ENCODE data around the gene SSBP2. TPM values are rescaled to one million over a fixed set of nuclear protein-coding genes. Genes with fewer than 3 reads are reported as not detected.

SSBP2 gene
- total and polyA plus RNA-seq, 2 donors (not counting 3 experiments of a cell fraction or from before 2014, with no cell fraction given) = 9.6 to 11.5 TPM

GRCh38 chr5:81774374-81774773 lies 23.5 kb upstream of the SSBP2 start:
- ChIA-PET POLR2A (no interaction called here), CTCF (no interaction called here)
- dilution Hi-C loops (cut with MboI; ENCODE audit: extremely low pct_ligation_motif_present, low sequenced_read_pairs) = no loop called here
- H3K4me1 ChIP-seq (ENCODE audit: control insufficient read depth, extremely low read depth, insufficient read depth, low read length) = peaks cover 13% of the 10 kb centered on the region
- no peak for DNase-seq (ENCODE audit: low read depth, low spot score)
- no peak overlapping the region for H3K27ac ChIP-seq (ENCODE audit: insufficient read depth, low read depth, low read length)
- no peak overlapping the region for H3K9ac ChIP-seq (replicated peaks; ENCODE audit: extremely low read depth, insufficient read depth, low read length)
- H4K20me1 ChIP-seq (replicated peaks; ENCODE audit: control insufficient read depth, extremely low read depth, insufficient read depth, low read length) = no peaks in the 10 kb centered on the region
- no peaks in the 10 kb centered on the region for H3K79me2 ChIP-seq (ENCODE audit: control insufficient read depth, insufficient read depth, low read length)
- intact Hi-C loops (cut with micrococcal nuclease) = no loop called here
- no peak overlapping the region for H2AFZ ChIP-seq (ENCODE audit: low read depth, low read length)
- H3K9me1 ChIP-seq (replicated peaks; ENCODE audit: control insufficient read depth, extremely low read depth, insufficient read depth, low read length) = no peaks in the 10 kb centered on the region
- no peak for FAIRE-seq
- no TSS peak for BruUV-seq (replicated peaks)
- no peak overlapping the region for H3K4me2 ChIP-seq (ENCODE audit: insufficient read depth, low read length)
- H3K4me3 ChIP-seq (replicated peaks in 1 of 3; ENCODE audit: insufficient read depth in 1 of 3, low read depth in 1 of 3, low read length in 3 of 3) = no peak overlapping the region
- H3K36me3 ChIP-seq (ENCODE audit: control insufficient read depth in 2 of 2, extremely low read depth in 1 of 2, insufficient read depth in 2 of 2, low read length in 2 of 2) = no peaks in the 10 kb centered on the region
- no peaks in the 10 kb centered on the region for H3K27me3 ChIP-seq (ENCODE audit: control insufficient read depth in 2 of 2, insufficient read depth in 2 of 2, low read length in 2 of 2)
- H3K9me3 ChIP-seq (replicated peaks; ENCODE audit: control insufficient read depth, insufficient read depth, low read length) = no peaks in the 10 kb centered on the region
- TF ChIP-seq JUN (IDR thresholded peaks at IDR 0.05; ENCODE audit: borderline replicate concordance, insufficient read depth, insufficient read length, low read depth) (no peak), POLR2AphosphoS5 (IDR thresholded peaks at IDR 0.05; ENCODE audit: insufficient read depth, low read depth, low read length) (no peak), MYC (IDR thresholded peaks at IDR 0.05; ENCODE audit: low read depth, low read length) (no peak)

GRCh38 chr5:81773574-81773973 lies 22.7 kb upstream of the SSBP2 start:
- Histone ChIP-seq H3K4me2 (ENCODE audit: insufficient read depth, low read length) (no peak overlapping the region), H3K4me1 (ENCODE audit: control insufficient read depth, extremely low read depth, insufficient read depth, low read length) (peaks cover 14% of the 10 kb centered on the region), H3K9ac (replicated peaks; ENCODE audit: extremely low read depth, insufficient read depth, low read length) (no peak overlapping the region), H3K27ac (ENCODE audit: insufficient read depth, low read depth, low read length) (no peak overlapping the region), H3K9me1 (replicated peaks; ENCODE audit: control insufficient read depth, extremely low read depth, insufficient read depth, low read length) (no peaks in the 10 kb centered on the region), H3K36me3 (ENCODE audit: control insufficient read depth in 2 of 2, extremely low read depth in 1 of 2, insufficient read depth in 2 of 2, low read length in 2 of 2) (no peaks in the 10 kb centered on the region), H3K27me3 (ENCODE audit: control insufficient read depth in 2 of 2, insufficient read depth in 2 of 2, low read length in 2 of 2) (no peaks in the 10 kb centered on the region), H3K79me2 (ENCODE audit: control insufficient read depth, insufficient read depth, low read length) (no peaks in the 10 kb centered on the region), H2AFZ (ENCODE audit: low read depth, low read length) (no peak overlapping the region), H4K20me1 (replicated peaks; ENCODE audit: control insufficient read depth, extremely low read depth, insufficient read depth, low read length) (no peaks in the 10 kb centered on the region), H3K9me3 (replicated peaks; ENCODE audit: control insufficient read depth, insufficient read depth, low read length) (no peaks in the 10 kb centered on the region), H3K4me3 (replicated peaks in 1 of 3; ENCODE audit: insufficient read depth in 1 of 3, low read depth in 1 of 3, low read length in 3 of 3) (no peak overlapping the region)
- BruUV-seq (replicated peaks) = no TSS peak
- DNase-seq (ENCODE audit: low read depth, low spot score) (no peak), FAIRE-seq (no peak)
- TF ChIP-seq JUN (IDR thresholded peaks at IDR 0.05; ENCODE audit: borderline replicate concordance, insufficient read depth, insufficient read length, low read depth) (no peak), EZH2 (IDR thresholded peaks at IDR 0.05; ENCODE audit: borderline replicate concordance, low read depth, low read length, severe bottlenecking) (no peak)
- TF ChIP-seq, protein P1, sequence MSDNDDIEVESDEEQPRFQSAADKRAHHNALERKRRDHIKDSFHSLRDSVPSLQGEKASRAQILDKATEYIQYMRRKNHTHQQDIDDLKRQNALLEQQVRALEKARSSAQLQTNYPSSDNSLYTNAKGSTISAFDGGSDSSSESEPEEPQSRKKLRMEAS (IDR thresholded peaks at IDR 0.05; ENCODE audit: insufficient read depth, insufficient read length) = no peak
- CTCF ChIA-PET = interaction anchor here (1.4 to 1.6 kb wide), 2 partner anchors 10 to 65 kb away, joined by 3 read pairs; no protein-coding TSS in a partner anchor
- POLR2A ChIA-PET = no interaction called here
- intact Hi-C loops (cut with micrococcal nuclease) (no loop called here), dilution Hi-C loops (cut with MboI; ENCODE audit: extremely low pct_ligation_motif_present, low sequenced_read_pairs) (no loop called here)
